ENCODE results near the gene NDUFB7.
A peak's percentile ranks its signal among the peaks of the same experiment; 100 is the strongest.
"Not testable (repeated sequence)": the region's sequence is repeated elsewhere in the genome, so short reads cannot be mapped to it uniquely, and the experiment has no call there.

The NDUFB7 gene

DNA sequence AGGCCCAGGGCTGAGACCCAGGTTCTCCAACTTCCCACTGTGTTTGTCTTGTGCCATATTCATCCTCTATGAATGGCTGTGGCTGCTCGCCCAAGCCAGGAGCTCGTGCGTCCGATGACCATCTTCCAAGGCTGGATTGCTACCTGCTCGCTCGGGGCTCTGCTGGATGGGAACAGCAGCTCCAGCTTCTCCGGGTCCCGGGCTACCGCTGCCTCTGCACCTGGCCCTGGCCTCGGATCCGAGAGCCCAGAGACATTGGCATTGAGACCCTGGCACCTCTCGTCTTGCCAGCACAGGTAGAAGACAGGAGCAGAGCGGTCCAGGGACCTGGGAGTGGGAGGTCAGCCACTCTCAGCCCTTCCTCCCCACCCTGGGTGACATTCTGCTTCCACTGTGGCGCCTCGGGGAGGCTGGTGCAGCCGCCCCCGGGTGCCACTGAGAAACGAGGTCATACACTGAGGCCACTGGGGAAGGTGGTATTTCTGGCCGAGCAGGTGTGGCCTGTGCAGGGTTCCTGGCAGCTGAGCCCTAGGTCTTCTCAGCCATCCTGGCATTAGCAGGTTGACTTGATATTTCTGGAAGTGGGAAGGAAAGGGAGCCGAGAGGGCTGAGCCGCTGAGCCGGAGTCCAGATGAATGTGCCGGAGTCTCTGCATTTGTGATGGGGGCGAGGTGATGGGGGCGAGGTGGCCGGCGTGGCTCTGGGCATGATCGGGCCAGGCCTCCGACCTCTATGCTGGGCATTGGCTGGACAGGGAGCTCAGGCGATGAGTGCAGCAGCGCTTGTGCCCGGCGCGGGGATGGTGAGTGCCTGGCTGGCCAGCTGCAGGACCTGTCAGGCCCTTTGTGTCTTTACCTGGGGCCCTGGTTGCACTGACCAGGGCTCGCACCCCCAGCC is 18.6 kb downstream of the NDUFB7 start:
- DNase-seq = no peak

DNA sequence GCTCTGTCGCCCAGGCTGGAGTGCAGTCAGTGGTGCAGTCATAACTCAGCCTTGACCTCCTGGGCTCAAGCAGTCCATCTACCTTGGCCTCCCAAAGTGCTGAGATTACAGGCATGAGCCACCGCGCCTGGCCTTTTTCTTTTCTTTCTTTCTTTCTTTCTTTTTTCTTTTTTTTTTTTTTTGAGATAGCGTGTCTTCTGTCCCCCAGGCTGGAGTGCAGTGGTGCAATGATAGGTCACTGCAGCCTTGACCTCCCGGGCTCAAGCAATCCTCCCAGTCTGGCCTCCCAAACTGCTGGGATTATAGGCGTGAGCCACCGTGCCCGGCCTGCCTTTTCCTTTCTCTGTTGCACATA is 19.9 kb downstream of the NDUFB7 start:
- DNase-seq = not testable (repeated sequence)

DNA sequence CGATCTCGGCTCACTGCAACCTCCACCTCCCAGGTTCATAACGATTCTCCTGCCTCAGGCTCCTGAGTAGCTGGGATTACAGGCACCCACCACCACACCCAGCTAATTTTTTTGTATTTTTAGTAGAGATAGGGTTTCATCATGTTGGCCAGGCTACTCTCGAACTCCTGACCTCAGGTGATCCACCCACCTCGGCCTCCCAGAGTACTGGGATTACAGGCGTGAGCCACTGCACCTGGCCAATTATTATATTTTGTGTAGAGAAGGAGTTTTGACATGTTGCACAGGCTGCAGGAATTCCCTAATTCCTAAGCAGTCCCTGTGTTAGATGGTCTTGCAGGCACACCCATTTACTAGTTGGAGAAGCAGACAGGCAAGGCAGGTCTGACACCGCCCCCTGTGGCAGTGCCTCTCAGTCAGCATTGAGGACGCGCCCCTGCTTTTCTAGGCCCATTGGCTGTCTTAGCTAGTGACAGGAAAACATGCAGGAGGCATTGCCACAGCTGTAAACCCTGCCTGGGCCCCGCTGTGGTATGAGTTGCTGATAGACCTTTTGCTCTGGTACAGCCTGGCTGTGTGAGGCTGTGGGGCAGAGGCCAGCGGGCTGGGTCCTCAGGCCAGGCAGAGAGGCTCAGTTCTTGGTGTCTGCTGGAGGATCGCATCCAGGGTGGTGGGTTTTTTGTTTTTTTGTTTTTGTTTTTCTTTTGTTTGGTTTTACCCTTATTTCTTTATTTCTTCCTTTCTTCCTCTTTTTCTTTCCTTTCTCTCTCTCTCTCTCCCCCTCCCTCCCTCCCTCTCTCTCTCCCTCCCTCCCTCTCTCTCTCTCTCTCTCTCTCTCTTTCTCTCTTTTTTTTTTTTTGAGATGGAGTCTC is 20.5 kb downstream of the NDUFB7 start:
- DNase-seq = peak; percentile 63 to 64

DNA sequence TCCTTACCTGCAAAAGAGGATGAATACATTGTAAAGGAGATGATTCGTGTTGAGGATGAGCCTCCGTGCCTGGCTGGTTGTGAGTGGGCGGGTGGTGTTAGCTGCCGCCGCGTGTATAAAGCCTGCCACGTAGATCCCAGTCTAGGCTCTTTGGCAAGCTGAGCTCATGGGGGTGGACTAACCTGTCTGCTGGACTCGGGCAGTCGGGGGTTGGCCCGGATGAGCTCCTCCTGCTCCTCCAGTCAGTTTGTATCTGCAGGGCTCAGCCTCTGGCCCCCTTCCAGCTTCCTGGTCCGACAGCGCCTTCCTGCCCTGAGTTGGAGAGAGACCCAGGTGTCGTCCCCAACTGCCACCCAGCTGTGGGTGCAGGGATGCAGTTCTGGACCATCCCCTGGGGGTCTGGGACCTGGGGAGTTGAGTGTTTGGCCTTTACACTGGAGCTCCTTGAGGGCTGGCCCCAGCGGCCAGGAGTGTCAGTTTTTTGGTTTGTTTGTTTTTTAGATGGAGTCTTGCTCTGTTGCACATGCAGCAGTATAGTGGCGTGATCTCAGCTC is 21.6 kb downstream of the NDUFB7 start:
- DNase-seq = no peak

DNA sequence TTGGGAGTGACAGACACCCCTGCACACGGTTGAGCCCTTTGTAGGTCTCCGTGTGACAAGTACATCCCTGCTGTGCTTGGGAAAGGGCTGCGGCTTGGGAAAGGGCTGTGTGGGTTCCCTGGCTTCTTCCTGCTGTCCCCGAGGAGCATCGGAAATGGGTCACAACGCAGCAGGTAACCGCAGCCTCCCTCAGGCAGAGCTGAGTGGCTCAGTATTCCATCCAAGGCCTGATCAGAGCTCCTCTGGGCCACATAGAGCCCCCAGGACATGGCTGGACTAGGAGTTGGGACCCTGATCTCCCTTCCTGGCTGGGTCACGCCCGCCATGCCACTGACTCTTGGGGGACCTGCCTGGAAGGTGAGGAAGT is 26.2 kb downstream of the NDUFB7 start:
- DNase-seq = no peak

DNA sequence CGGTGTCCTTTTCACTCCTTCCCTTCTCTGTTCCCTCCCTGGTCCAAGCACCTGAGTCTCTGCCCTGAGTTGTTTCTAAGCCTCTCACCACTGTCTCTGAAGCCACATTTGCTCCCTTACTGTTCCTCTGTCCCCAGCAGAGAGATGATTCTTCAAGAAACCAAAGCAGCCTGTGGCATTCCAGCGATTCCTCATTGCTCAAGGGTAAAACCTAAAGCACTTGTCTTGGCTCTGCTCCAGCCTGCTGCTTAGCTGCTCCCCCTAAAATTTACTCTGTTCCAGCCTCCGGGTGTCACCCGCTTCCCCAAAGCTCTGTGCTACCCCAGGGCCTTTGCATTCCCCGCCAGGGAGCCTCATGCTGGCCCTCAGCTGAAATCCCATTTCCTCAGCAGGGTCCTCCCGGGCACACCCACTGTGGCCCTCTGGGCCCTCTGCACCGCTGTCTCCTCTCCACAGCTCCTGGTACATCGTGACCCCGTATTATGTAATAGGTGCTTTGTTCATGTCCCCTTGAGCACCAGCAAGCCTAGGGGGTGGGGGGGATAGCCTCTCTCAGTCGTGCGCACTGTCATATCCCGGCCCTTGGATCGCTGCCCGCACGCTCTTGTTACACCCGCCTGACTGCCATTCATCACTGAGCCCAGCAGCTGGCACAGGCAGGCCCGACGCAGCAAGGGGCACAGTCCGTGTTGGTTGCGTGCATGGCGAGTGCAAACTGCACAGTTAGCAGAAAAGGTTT is 26.7 kb downstream of the NDUFB7 start:
- no peak for DNase-seq

DNA sequence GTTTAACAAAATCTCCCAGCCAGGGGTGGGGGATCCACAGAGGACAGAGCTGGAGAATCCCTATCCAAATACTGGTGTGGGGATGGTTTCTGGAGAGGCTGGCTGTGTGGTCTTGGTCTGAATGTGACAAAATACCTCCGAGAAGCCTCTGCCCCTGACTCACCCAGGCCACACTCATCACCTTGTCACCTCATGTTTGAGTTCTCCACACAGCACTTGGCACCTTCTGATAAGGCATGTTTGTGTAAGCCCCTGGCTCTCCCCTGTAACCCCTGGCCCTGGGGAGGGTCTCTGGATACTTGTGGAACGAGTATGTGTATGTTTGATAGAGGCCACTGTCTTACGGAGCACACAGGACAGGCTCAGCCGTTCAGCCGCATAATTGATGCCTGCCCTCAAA is 27.8 kb downstream of the NDUFB7 start:
- DNase-seq = no peak

DNA sequence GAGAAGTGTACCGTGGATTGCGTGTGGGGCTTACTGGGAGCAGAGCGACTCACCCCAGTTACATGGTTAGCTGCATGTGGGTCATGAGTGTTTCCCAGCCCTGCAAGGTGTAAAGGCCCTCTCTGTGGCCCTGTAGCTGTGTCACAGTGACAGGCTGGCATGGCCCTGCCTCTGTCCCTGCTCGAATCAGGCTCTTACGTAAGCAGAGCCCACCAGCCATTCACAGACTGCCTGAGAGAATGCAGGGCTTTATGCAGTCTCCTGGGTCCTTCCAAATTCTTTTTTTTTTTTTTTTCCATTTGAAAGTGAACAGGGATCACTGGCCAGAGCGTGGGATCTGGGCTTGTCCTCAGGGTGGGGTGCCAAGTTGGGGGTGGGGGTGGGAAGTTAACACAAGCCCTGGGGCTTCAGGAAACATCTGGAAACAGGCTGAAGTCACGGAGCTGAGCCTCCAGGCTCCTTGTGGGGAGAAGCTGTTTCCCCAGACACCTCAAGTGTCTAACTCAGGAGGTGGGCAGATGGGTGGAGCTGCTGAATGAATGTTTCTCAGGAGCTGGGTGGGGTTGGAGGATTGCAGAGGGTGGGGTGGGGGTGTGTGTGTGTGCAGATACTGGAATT is 29.0 kb downstream of the NDUFB7 start:
- peak; percentile 39 to 65 for DNase-seq

DNA sequence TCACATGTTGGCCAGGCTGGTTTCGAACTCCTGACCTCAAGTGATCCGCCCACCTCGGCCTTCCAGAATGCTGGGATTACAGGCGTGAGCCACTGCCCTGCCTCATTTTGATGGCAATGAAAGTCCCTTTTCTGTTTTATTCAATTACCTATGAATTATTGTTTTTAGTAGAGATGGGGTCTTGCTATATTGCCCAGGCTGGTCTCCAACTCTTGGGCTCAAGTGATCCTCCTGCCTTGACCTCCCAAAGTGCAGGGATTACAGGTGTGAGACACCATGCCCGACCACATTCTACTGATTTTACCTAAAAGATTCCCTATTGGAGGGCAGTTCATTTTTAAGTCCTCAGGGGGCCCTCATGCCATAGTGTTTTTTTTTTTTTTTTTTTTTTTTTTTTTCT is 29.9 kb downstream of the NDUFB7 start:
- not testable (repeated sequence) for DNase-seq

DNA sequence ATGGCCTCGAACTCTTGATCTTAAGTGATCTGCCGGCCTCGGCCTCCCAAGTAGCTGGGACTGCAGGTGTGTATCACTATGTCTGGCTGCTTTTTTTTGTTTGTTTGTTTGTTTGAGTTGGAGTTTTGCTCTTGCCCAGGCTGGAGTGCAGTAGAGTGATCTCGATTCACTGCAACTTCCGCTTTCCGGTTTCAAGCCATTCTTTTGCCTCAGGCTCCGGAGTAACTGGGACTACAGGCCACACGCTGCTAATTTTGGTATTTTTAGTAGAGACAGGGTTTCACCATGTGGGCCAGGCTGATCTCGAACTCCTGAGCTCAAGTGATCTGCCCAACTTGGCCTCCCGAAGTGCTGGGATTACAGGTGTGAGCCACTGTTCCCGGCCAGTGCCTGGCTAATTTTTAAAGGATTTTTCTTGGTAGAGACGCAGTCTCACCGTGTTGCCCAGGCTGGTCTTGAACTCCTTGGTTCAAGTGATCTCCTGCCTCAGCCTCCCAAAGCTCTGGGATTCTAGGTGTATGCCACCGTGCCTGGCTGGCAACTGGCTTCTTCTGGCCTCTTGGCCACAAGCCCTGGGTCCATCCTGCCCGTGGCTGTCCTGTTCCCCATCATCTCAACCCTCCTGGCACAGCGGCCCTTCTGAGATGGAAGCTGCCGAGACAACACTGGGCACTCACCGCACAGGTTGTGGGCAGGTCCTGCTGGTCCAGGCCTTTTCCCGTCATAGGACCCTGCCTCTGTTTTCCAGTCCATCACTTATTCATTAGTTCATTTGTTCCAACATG is 30.9 kb downstream of the NDUFB7 start:
- DNase-seq = no peak

DNA sequence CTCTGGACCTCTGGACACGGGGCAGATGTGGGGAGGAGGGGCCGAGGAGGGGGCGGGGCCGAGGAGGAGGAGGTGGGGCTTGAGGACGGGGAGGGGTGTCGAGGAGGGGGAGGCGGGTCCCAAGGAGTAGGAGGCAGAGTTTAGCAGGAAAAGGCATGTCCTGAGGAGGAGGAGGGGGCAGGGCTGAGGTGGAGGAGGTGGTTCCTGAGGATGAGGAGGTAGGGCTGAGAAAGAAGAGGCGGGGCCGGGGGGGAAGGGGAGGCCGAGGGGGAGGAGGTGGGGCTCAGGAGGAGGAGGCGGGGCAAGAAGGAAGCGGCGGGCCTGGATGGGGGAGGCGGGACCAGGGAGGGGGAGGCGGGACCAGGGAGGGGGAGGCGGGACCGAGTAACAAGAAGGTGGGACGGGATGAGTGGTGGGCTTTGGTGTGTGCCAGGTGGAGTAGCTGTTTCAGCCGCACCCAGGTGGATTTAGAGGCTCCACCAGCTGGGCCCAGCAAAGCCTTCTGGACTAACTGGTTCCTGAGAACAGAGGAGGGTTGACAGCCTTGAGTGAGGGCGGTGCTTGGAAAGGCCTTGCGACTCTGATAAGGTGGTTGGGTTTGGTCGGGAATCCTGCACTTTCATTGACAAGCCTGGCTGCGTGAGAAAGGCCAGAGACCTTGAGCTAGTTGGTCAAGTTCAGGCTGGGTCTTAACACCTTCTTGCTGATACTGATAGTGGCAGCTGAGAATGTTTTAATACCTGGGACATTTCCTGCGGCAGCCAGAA is 34.8 kb downstream of the NDUFB7 start:
- DNase-seq = no peak

DNA sequence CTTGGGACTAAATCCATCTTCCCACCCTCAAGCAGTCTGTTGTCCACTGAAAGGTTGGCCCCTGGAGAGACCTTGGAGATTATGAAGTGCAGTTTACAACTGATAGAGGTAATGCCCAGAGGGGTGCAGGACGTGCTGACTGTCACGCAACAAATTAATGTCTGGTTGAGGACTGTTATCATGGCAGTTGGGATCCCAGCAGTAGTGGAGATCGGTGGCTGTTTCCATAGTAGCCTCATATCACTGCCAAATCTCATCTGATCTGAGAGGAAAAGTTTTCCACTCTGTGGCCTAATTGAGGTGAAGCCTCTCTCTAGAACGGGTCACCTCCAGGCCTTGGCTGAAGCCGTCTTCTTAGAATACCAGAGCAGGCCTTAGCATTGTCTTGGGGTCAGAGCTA is 38.4 kb downstream of the NDUFB7 start:
- DNase-seq = no peak

DNA sequence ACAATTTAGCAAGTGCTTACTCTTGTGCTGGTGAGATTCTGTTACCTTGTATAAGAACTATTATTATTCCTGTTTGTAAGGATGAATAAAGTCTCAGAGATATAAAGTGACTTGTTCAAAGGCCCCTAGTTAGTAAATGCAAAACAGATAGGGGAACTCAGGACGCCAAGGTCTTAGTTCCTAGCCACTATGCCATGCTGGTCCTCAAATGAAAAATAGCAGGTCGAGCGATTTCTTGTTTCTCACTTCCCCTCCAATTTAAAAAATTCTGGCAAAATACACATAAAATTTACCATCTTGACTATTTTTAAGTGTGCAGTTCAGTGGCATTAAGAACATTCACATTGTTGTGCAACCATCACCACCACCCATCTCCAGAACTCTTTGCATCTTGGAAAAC is 41.4 kb downstream of the NDUFB7 start:
- DNase-seq = peak; percentile 14 to 34

DNA sequence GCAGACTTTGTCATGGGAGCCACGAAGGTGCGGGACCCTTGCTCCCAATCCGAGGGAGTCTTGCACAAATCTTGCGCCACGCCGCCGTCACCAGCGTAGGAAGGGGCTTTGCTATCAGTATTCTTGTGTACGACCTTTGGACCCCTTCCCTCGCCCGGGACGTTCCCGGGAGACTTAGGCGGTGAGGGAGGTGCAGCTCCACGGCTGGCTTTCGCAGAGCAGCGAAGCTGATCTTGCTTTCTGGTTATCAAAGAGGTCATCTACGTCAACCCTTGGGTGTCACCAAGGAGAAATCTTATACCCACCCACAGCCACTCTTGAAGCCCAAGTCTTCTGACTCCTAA is 41.9 kb downstream of the NDUFB7 start:
- peak; percentile 77 to 89 for DNase-seq

DNA sequence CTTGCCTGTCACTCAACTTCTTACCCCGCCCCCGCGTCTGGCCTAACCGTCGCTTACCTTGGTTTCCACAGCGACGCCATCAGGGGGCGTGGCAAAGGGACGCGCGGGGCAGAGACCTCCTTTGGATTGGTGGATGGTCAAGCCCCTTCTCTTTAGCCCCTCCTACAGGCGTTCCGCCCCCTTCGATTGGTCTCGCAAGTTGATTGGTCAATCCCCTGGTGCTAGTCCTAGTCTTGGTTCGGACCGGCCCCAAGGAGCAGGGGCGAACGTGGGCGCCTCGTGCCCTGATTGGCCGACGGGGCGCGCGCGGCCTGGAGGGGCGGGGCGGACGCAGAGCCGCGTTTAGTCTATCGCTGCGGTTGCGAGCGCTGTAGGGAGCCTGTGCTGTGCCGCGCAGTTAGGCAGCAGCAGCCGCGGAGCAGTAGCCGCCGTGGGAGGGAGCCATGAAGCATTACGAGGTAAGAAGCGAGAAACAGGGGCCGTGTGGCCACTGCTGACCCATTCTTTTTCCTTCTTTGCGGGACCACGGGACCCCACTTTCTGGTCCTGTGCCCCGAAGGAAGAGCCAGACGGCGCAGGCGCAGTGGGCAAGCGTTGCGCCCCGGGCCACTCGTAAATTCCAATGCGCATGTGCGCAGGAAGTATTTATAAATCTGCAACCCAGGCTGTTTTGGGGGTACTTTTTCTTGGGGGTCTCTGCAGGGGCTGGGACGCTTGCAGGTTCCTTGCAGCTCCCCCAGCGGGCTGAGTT is 42.4 kb downstream of the NDUFB7 start, which contains the start of gene TECR:
TECR (plus strand) TSS at position 341 of the 751 bp plus-strand sequence; CDS start at position 444, 103 bp downstream.
- peak; percentile 100 for DNase-seq

DNA sequence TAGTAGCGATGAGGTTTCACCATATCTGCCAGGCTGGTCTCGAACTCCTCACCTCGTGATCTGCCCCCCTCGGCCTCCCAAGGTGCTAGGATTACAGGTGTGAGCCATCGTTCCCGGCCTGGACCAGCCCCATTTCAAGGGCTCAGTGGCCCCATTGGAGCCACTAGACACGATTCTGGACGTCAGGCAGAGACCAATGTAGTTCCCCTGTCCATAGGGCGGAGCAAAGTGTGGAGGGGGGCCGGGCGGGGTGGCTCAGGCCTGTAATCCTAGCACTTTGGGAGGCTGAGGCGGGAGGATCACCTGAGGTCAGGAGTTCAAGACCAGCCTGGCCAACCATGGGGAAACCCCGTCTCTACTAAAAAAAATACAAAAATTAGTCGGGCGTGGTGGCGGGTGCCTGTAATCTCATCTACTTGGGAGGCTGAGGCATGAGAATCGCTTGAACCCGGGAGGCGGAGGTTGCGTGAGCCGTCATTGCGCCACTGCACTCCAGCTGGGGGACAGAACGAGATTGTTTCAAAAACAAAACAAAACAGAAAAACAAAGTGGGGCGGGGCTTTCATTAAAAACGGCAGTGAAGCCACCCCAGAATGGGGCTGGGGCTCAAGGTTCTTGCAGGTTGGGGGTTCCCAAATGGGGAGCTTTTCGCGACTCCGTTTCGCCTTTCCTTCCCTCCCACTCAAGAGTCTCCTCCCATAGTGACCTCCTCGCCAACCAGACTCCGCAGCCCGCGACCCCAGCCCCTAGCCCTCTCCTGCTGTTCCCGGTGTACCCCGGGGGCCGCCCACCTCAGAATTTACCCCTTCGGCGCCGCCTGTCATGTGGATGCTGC is 43.2 kb downstream of the NDUFB7 start:
- peak in 1 of 2 donors; percentile 28 for DNase-seq

DNA sequence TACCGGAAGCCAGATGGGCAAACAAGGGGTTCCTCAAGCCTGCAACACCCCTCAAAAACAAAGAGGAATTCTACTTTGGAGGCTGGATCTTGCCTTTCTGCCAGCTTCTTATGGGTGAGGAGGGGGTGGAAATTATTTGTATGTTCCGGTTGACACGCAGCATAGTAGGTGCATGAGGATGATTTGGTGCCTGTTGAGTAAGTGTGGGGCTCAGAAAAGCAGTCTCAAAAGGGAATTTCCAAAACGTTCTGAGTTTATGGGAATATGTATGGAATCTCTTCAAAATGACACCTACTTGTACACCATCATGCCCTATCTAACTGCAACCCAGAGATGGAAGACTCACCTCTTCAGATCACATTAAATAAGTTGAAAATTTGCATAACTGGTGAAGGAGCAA is 45.4 kb downstream of the NDUFB7 start:
- no peak for DNase-seq

DNA sequence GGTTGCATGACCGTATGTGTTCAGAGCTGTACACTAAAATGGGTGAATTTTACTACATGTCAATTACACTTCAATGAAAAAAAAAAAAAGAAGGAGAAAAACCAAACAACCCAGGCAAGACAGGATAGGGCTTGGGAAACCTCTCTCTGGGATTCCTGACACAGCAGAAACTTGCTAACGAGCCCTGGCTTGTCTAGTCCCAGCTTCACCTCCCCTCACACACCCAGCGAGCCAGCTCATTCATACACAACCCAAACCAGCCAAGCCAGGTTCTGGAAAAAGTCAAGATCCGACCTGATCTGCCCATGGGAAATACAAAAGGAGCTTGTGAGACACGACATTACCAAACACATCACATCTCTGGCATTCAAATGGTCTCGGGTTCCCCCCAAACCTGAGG is 46.1 kb downstream of the NDUFB7 start:
- no peak for DNase-seq

DNA sequence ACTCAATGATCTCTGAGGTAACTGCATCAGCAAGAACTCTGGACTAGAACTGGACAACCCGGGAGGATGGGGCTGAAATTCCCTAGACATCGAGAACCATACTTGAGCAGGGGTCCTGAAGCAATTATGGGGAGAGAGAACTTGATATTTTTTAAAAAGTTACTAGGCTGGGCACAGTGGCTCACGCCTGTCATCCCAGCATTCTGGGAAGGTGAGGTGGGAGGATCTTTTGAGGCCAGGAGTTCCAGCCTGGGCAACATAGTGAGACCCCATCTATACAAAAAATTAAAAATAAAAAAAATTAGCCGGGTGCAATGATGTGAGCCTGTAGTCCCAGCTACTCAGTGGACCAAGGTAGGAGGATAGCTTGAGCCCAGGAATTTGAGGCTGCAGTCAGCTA is 51.3 kb downstream of the NDUFB7 start:
- DNase-seq = no peak
